Stimulated activated CD8-positive, alpha-beta memory T cell treated with anti-CD3 and anti-CD28 coated beads, Interleukin-7, amount 100 ng/mL, for 48 hours (primary cell): Measurements from ENCODE around the gene NEMF.
"Not testable (repeated sequence)": the region's sequence is repeated elsewhere in the genome, so short reads cannot be mapped to it uniquely, and the experiment has no call there.

ENCODE experiments used
- DNase-seq, 2 donors: peaks; one replicate each; pipeline ENCODE4 v3.0.0-alpha.2; 2020; ENCODE audit warnings: low read depth in 1 of 2; ENCODE audit errors: extremely low read depth in 1 of 2

NEMF gene

DNA sequence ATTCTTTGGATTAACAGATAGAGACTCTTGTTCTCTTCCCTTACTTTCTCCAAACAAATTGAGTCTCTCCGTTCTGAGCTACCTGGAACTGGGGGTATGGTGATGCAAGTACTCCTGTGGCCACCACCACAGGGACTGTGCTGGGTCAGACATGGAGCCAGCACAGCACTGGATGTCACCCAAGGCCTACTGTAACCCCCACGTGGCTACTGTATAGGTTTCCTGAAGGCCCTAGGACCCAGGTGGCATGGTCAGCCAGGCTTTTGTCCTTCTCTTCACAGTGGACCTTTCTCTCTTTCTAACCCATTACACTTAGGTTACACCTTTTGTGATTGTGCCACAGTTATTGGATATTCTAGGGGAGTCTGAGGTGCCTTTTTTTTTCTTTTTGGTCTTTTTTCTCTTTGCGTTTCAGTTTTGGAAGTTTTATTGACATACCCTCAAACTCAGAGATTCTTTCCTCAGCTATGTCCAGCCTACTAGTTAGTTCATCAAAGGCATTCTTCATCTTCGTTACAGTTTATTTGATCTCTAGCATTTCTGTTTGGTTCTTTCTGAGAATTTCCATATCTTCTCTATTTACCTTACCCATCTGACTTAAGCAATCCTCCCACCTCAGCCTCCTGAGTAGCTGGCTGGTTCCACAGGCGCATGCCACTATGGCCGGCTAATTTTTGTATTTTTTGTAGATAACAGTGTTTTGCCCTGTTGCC lies 90.6 kb downstream of the NEMF start:
- no peak for DNase-seq

DNA sequence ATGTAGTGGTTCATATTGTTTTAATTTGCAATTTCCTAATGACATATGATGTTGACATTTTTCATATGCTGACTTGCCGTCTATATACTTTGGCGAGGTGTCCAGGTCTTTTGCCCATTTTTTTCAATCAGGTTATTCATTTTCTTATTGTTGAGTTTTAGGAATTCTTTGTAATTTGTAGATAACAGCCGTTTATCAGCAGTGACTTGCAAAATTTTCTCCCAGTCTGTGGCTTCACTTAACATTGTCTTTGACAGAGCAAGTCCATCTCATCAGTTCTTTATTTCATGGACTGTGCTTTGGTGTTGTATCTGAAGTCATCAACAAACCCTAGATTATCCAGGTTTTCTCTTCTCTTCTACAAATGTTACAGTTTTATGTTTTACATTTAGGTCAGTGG lies 97.2 kb downstream of the NEMF start:
- DNase-seq = no peak

DNA sequence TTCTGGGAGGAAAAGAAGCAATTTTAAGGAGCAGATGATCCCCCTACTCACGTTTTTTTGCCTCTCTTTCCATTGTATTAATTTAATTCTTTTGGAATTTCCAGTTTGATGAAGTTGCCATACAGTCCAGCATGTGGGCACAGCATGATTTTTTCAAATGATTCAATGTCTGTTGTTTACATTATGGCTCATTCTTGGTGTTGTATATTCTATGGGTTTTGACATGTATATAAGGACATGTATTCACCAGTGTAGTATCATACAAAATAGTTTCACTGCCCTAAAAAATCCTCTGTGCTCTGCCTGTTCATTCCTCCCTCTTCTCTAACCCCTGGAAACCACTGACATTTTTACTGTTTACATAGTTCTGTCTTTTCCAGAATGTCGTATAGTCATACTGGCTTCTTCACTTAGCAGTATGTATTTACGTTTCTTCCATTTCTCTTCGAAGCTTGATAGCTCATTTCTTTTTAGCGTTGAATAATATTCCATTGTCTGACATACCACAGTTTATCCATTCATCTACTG lies 98.0 kb downstream of the NEMF start:
- DNase-seq = no peak

DNA sequence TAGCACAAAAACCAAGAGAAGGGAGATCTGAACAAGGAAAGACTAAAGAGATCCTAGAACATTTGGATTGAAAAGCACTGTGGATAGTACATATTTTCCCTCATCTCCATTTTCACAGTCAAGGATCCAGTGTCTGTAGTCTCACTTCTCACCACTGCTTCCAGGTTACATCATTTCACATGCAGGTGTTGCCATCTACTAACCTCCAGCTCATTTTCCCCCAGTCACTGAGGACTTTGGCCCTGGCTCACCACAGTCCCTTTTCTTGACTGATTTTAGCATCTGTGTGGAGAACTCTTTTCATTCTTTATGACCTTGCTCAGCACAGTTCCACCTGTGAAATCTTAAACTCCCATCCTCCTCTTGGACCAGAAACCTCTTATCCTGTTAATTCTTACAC lies 106.1 kb downstream of the NEMF start:
- DNase-seq = not testable (repeated sequence)

DNA sequence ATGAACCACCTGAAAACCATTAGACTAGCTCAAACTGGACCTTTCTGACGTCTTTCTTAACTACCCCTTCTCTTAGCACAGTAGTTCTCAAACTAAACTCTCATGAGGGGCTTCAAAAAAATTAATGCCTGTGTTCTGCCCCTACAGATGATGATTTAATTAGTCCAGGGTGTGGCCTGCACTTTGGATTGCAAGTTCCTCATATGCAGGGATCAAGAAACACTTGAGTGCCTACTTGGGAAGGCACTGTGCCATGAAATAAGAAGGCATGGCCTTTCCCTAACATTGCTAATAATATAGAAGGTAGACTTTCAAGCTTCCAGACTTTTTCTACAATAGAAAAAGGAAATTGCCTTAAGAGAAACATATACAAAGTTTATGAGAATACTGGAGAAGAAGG lies 107.4 kb downstream of the NEMF start:
- no peak for DNase-seq

DNA sequence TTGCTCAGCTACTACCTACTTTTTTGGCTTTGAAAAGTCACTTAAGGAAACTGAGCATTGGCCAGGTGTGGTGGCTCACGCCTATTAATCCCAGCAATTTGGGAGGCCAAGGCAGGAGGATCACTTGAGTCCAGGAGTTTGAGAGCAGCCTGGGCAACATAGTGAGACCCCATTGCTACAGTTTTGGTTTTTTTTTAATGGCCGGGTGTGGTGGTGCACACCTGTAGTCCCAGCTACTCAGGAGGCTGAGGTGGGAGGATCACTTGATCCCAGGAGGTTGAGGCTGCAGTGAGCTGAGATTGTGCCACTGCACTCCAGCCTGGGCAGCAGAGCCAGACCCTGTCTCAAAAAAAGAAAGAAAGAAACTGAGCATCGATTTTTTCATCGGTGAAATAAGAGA lies 116.9 kb downstream of the NEMF start:
- not testable (repeated sequence) for DNase-seq

DNA sequence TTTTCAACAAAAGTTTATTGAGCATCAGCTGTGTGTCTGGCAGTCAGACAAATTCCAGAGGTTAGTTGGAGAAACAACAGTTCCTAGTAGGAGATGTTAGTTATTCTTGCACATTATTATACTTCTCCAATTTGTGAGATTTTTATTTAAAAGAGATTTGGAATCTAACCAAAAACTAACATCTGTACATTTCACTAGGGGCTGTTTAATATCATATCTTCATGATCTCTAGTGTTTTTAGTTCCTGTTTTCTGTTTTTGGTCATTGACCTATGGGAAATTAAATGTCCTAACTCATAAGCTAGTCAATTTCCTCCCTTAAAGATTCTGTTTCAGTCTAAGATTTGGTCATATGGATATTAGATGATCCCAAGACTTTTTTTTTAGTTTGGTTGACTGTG lies 118.8 kb downstream of the NEMF start:
- no peak for DNase-seq

DNA sequence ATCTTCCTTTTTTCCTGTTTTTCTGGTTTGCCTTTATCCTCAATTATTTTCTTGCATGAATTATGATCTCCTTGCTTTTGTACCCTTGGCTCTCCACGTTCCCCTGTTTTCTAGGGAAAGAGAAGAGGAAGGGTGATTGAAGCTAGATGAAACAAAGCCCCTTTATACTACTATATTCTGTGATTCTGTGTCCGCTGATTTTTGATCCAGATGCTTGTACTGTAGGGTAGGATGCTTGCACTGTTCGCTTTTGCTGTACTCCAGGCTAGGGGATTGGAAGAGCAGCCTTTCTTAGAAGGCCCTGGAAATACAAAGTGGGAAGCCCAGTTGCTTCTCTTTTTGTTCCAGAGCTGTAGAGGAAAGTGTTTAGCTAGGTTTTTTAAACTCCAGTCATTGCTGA lies 119.7 kb downstream of the NEMF start:
- no peak for DNase-seq
